ENCODE results near the gene HOXA9. TPM values are rescaled to one million over a fixed set of nuclear protein-coding genes. Genes with fewer than 3 reads are reported as not detected.
A peak's percentile ranks its signal among the peaks of the same experiment; 100 is the strongest.

Gene HOXA9
- total RNA-seq, 1 donor from 2014 or later = 14.5 TPM

GRCh38 chr7:27202862-27203134 is 37.5 kb upstream of the HOXA9 start:
- H3K27ac Mint-ChIP-seq = peak overlapping the region; percentile 15
- no peak for DNase-seq (ENCODE audit: low spot score in 2 of 2, unreplicated experiment in 2 of 2)
- H3K4me1 Mint-ChIP-seq = peaks cover 28% of the 10 kb centered on the region
- H3K9me3 Mint-ChIP-seq = no peaks in the 10 kb centered on the region
- TF ChIP-seq CTCF (IDR thresholded peaks at IDR 0.05; ENCODE audit: unreplicated experiment) = no peak
- peak overlapping the region; percentile 33 for H3K4me3 Mint-ChIP-seq
- H3K36me3 Mint-ChIP-seq = no peaks in the 10 kb centered on the region
- H3K27me3 Mint-ChIP-seq (ENCODE audit: low read depth) = peaks cover 93% of the 10 kb centered on the region

- Mint-ChIP-seq H3K27me3 (ENCODE audit: low read depth) (peaks cover 93% of the 10 kb centered on the region), H3K4me1 (peaks cover 28% of the 10 kb centered on the region), H3K27ac (peak overlapping the region; percentile 70), H3K9me3 (no peaks in the 10 kb centered on the region), H3K4me3 (peak overlapping the region; percentile 75), H3K36me3 (no peaks in the 10 kb centered on the region)
- DNase-seq (ENCODE audit: low spot score in 2 of 2, unreplicated experiment in 2 of 2) = peak in 1 of 2 experiments; percentile 39
- TF ChIP-seq CTCF (IDR thresholded peaks at IDR 0.05; ENCODE audit: unreplicated experiment) = no peak
These were observed 36.9 kb upstream of the HOXA9 start for GRCh38 chr7:27202018-27202861.

- peak overlapping the region; percentile 70 for H3K27ac Mint-ChIP-seq
- TF ChIP-seq CTCF (IDR thresholded peaks at IDR 0.05; ENCODE audit: unreplicated experiment) = no peak
- H3K4me3 Mint-ChIP-seq = peak overlapping the region; percentile 75
- H3K4me1 Mint-ChIP-seq = peaks cover 28% of the 10 kb centered on the region
- H3K27me3 Mint-ChIP-seq (ENCODE audit: low read depth) = peaks cover 93% of the 10 kb centered on the region
- peak in 1 of 2 experiments; percentile 38 for DNase-seq (ENCODE audit: low spot score in 2 of 2, unreplicated experiment in 2 of 2)
- no peaks in the 10 kb centered on the region for H3K9me3 Mint-ChIP-seq
- no peaks in the 10 kb centered on the region for H3K36me3 Mint-ChIP-seq
These were observed 36.3 kb upstream of the HOXA9 start for GRCh38 chr7:27201580-27202017.

GRCh38 chr7:27200761-27201579 is 35.6 kb upstream of the HOXA9 start:
- Mint-ChIP-seq H3K9me3 (no peaks in the 10 kb centered on the region), H3K27ac (peak overlapping the region; percentile 70), H3K4me1 (peaks cover 26% of the 10 kb centered on the region), H3K4me3 (peak overlapping the region; percentile 75), H3K36me3 (no peaks in the 10 kb centered on the region), H3K27me3 (ENCODE audit: low read depth) (peaks cover 91% of the 10 kb centered on the region)
- DNase-seq (ENCODE audit: low spot score in 2 of 2, unreplicated experiment in 2 of 2) = peak in 1 of 2 experiments; percentile 38
- TF ChIP-seq CTCF (IDR thresholded peaks at IDR 0.05; ENCODE audit: unreplicated experiment) = no peak

GRCh38 chr7:27199849-27200760 is 34.8 kb upstream of the HOXA9 start, which contains the start of gene HOXA13:
Gene HOXA13, minus strand, starts transcription at chr7:27200091. Its CDS starts 14 bp downstream, at chr7:27200077.
- Mint-ChIP-seq H3K9me3 (no peaks in the 10 kb centered on the region), H3K4me1 (peaks cover 23% of the 10 kb centered on the region), H3K27ac (peak within 1 kb of the TSS; percentile 86), H3K36me3 (no peaks in the 10 kb centered on the region), H3K27me3 (ENCODE audit: low read depth) (peaks cover 90% of the 10 kb centered on the region), H3K4me3 (peak within 1 kb of the TSS; percentile 84)
- peak in 1 of 2 experiments; percentile 72 for DNase-seq (ENCODE audit: low spot score in 2 of 2, unreplicated experiment in 2 of 2)
- no peak for TF ChIP-seq CTCF (IDR thresholded peaks at IDR 0.05; ENCODE audit: unreplicated experiment)
